Activated naive CD4-positive, alpha-beta T cell (primary cell): ENCODE measurements around the gene KRTAP9-6.
"Not testable (repeated sequence)": the region's sequence is repeated elsewhere in the genome, so short reads cannot be mapped to it uniquely, and the experiment has no call there.

ENCODE experiments used
- DNase-seq, 4 experiments: peaks; one replicate each; lab custom pipeline; 2025; lab: John Stamatoyannopoulos, UW

KRTAP9-6 gene

GRCh38 chr17:41265078-41265477, at the start of gene KRTAP9-6:
KRTAP9-6 (plus strand) TSS chr17:41265378; CDS start chr17:41265378, 0 bp downstream.
- no peak for DNase-seq

- no peak for DNase-seq
These were observed 49.5 kb upstream of the KRTAP9-6 start for GRCh38 chr17:41215681-41216080.

GRCh38 chr17:41223821-41224220, 41.4 kb upstream of the KRTAP9-6 start:
- DNase-seq: no peak

- DNase-seq: no peak
These were observed 39.1 kb upstream of the KRTAP9-6 start for GRCh38 chr17:41226051-41226450.

GRCh38 chr17:41226598-41227095, 38.5 kb upstream of the KRTAP9-6 start, which contains the start of gene KRTAP9-2:
KRTAP9-2 (plus strand) TSS chr17:41226648; CDS start chr17:41226655, 7 bp downstream.
- DNase-seq: not testable (repeated sequence)

GRCh38 chr17:41230094-41230493, 35.1 kb upstream of the KRTAP9-6 start:
- no peak for DNase-seq

GRCh38 chr17:41231731-41232130, 33.4 kb upstream of the KRTAP9-6 start:
- no peak for DNase-seq

- not testable (repeated sequence) for DNase-seq
These were observed 32.6 kb upstream of the KRTAP9-6 start, which contains the start of gene KRTAP9-3 for GRCh38 chr17:41232399-41233105. KRTAP9-3 (plus strand) TSS chr17:41232449; CDS start chr17:41232502, 53 bp downstream.

GRCh38 chr17:41237116-41237515, 28.1 kb upstream of the KRTAP9-6 start:
- not testable (repeated sequence) for DNase-seq

GRCh38 chr17:41237949-41238437, 27.2 kb upstream of the KRTAP9-6 start, which contains the start of gene KRTAP9-8:
KRTAP9-8 (plus strand) TSS chr17:41237999; CDS start chr17:41238052, 53 bp downstream.
- not testable (repeated sequence) for DNase-seq

GRCh38 chr17:41246995-41247787, 18.0 kb upstream of the KRTAP9-6 start:
- DNase-seq: not testable (repeated sequence)

- DNase-seq: not testable (repeated sequence)
These were observed 15.4 kb upstream of the KRTAP9-6 start, which contains the start of gene KRTAP9-4 for GRCh38 chr17:41249637-41250240. KRTAP9-4 (plus strand) TSS chr17:41249687; CDS start chr17:41249721, 34 bp downstream.

GRCh38 chr17:41251261-41251660, 13.9 kb upstream of the KRTAP9-6 start:
- DNase-seq: no peak

- DNase-seq: no peak
These were observed 10.3 kb upstream of the KRTAP9-6 start for GRCh38 chr17:41254861-41255260.

GRCh38 chr17:41255381-41256290, 9.5 kb upstream of the KRTAP9-6 start, which contains the start of gene KRTAP9-9:
KRTAP9-9 (plus strand) TSS chr17:41255384.
- DNase-seq: not testable (repeated sequence)

GRCh38 chr17:41256291-41256685, 8.9 kb upstream of the KRTAP9-6 start:
- no peak for DNase-seq

- DNase-seq: no peak
These were observed 6.8 kb upstream of the KRTAP9-6 start for GRCh38 chr17:41258406-41258805.

GRCh38 chr17:41263212-41263611, 2.0 kb upstream of the KRTAP9-6 start:
- DNase-seq: no peak

GRCh38 chr17:41264599-41264998, 579 bp upstream of the KRTAP9-6 start:
- no peak for DNase-seq

- DNase-seq: no peak
These were observed 2.5 kb downstream of the KRTAP9-6 start for GRCh38 chr17:41267711-41268110.

GRCh38 chr17:41271323-41271722, 6.1 kb downstream of the KRTAP9-6 start:
- DNase-seq: not testable (repeated sequence)
